WERI-Rb-1 (cell line): ENCODE measurements around the gene METTL26.
A peak's percentile ranks its signal among the peaks of the same experiment; 100 is the strongest.

Experiments used
- DNase-seq: peaks from one replicate; pipeline ENCODE4 v3.0.0-alpha.2; 2020
- H3K27ac ChIP-seq: fragments of 250-450 bp; sonication (Bioruptor Pico); 2 replicates; pipeline ENCODE4 v1.5.1; 2020; ENCODE audit warnings: mild to moderate bottlenecking, moderate library complexity
- H3K27me3 ChIP-seq: fragments of 250-450 bp; sonication (Bioruptor Pico); 2 replicates; pipeline ENCODE4 v1.5.1; 2021; ENCODE audit warnings: mild to moderate bottlenecking, low read depth, moderate library complexity; ENCODE audit not compliant: insufficient read depth, severe bottlenecking
- H3K36me3 ChIP-seq: fragments of 250-450 bp; sonication (Bioruptor Pico); 2 replicates; pipeline ENCODE4 v1.5.1; 2020; ENCODE audit warnings: mild to moderate bottlenecking, moderate library complexity
- H3K4me3 ChIP-seq: 2 replicates; pipeline ENCODE4 v1.5.1; 2011; ENCODE audit warnings: low read depth, mild to moderate bottlenecking, control low read depth, low read length
- H3K9me3 ChIP-seq: fragments of 250-450 bp; sonication (Bioruptor Pico); 2 replicates; pipeline ENCODE4 v1.5.1; 2021; ENCODE audit warnings: mild to moderate bottlenecking, moderate library complexity; ENCODE audit not compliant: severe bottlenecking
- CTCF ChIP-seq: IDR thresholded peaks from 2 replicates; pipeline ENCODE4 v1.5.1; 2011; ENCODE audit warnings: low read depth, mild to moderate bottlenecking, control low read depth, inconsistent platforms, low read length

METTL26 gene

GRCh38 chr16:589658-590187, 46.4 kb downstream of the METTL26 start, which contains the start of gene RAB40C:
Gene RAB40C, plus strand, starts transcription at chr16:590066. Its CDS starts 226 bp downstream, at chr16:590292.
- H3K9me3 ChIP-seq = no peaks in the 10 kb centered on the region
- H3K27ac ChIP-seq = peak within 1 kb of the TSS; percentile 98
- peaks cover 19% of the 10 kb centered on the region for H3K36me3 ChIP-seq
- DNase-seq = peak; percentile 98
- H3K27me3 ChIP-seq = no peaks in the 10 kb centered on the region
- no peak for TF ChIP-seq CTCF
- H3K4me3 ChIP-seq = peak within 1 kb of the TSS; percentile 64

- Histone ChIP-seq H3K27me3 (no peaks in the 10 kb centered on the region), H3K9me3 (no peaks in the 10 kb centered on the region), H3K36me3 (peaks cover 16% of the 10 kb centered on the region), H3K27ac (peak overlapping the region; percentile 98), H3K4me3 (peak overlapping the region; percentile 62)
- no peak for TF ChIP-seq CTCF
- peak; percentile 96 for DNase-seq
These were observed 47.0 kb downstream of the METTL26 start for GRCh38 chr16:588889-589657.

- Histone ChIP-seq H3K9me3 (no peaks in the 10 kb centered on the region), H3K4me3 (peak overlapping the region; percentile 62), H3K27ac (peak overlapping the region; percentile 98), H3K36me3 (peaks cover 13% of the 10 kb centered on the region), H3K27me3 (no peaks in the 10 kb centered on the region)
- TF ChIP-seq CTCF = no peak
- DNase-seq = peak; percentile 37
These were observed 47.5 kb downstream of the METTL26 start for GRCh38 chr16:588639-588888.

GRCh38 chr16:586645-587590, 49.2 kb downstream of the METTL26 start:
- DNase-seq = no peak
- Histone ChIP-seq H3K27ac (peak overlapping the region; percentile 98), H3K36me3 (peaks cover 9% of the 10 kb centered on the region), H3K9me3 (no peaks in the 10 kb centered on the region), H3K27me3 (no peaks in the 10 kb centered on the region), H3K4me3 (no peak overlapping the region)
- TF ChIP-seq CTCF = no peak

- TF ChIP-seq CTCF = no peak
- H3K4me3 ChIP-seq = no peak overlapping the region
- DNase-seq = no peak
- 0 out of 2 replicates have a peak overlapping the region, but pooled peaks have one; percentile 29 for H3K27ac ChIP-seq
- no peaks in the 10 kb centered on the region for H3K9me3 ChIP-seq
- no peaks in the 10 kb centered on the region for H3K27me3 ChIP-seq
- H3K36me3 ChIP-seq = peaks cover 9% of the 10 kb centered on the region
These were observed 50.0 kb downstream of the METTL26 start for GRCh38 chr16:586047-586644.
